K562 (cell line): Measurements from ENCODE around the gene LRRC74B. TPM values are rescaled to one million over a fixed set of nuclear protein-coding genes. Genes with fewer than 3 reads are reported as not detected.
A peak's percentile ranks its signal among the peaks of the same experiment; 100 is the strongest.

Experiments
- CHD1 ChIP-seq: fragments of 200-600 bp; sonication (generic); IDR thresholded peaks from one replicate; pipeline ENCODE4 v1.6.1; 2012; ENCODE audit warnings: mild to moderate bottlenecking, moderate library complexity, low read length, inconsistent platforms
- CHD2 ChIP-seq: IDR thresholded peaks from 2 replicates; pipeline ENCODE4 v1.6.1; 2011; ENCODE audit warnings: low read depth, low read length
- ETV6 ChIP-seq, 3 experiments: fragments of 150-350 bp in 1 of 3; sonication (generic) in 1 of 3; formaldehyde crosslinking in 1 of 3; IDR thresholded peaks; 2 replicates each; pipeline versions ENCODE4 v1.6.1 to v1.8.0; 2014 to 2022; ENCODE audit warnings: borderline replicate concordance in 2 of 3, low read depth in 2 of 3, antibody characterized with exemption in 1 of 3, low read length in 1 of 3, mild to moderate bottlenecking in 1 of 3, missing genetic modification reagents in 1 of 3
- HDAC6 ChIP-seq: IDR thresholded peaks from 2 replicates; pipeline ENCODE4 v1.6.1; 2012; ENCODE audit warnings: low read depth, mild to moderate bottlenecking, control low read depth, inconsistent platforms, low read length, moderate library complexity
- HIVEP1 ChIP-seq: fragments of 250-450 bp; sonication (Bioruptor Pico); IDR thresholded peaks from 2 replicates; pipeline ENCODE4 v1.4.0; 2020; ENCODE audit warnings: mild to moderate bottlenecking
- HOMEZ ChIP-seq: fragments of 250-450 bp; sonication (Bioruptor Pico); IDR thresholded peaks from 2 replicates; pipeline ENCODE4 v1.4.0; 2020; ENCODE audit warnings: mild to moderate bottlenecking, moderate library complexity
- IRF9 ChIP-seq: fragments of 450-650 bp; IDR thresholded peaks from 2 replicates; pipeline ENCODE4 v1.6.1; 2016; ENCODE audit warnings: missing biosample characterization, missing genetic modification characterization
- MXD1 ChIP-seq: fragments of 250-450 bp; sonication (Bioruptor Pico); IDR thresholded peaks from 2 replicates; pipeline ENCODE4 v1.8.0; 2021; ENCODE audit warnings: borderline replicate concordance, mild to moderate bottlenecking, moderate library complexity; ENCODE audit not compliant: poor library complexity, severe bottlenecking
- PML ChIP-seq: IDR thresholded peaks from 2 replicates; pipeline ENCODE4 v1.6.1; 2012; ENCODE audit warnings: low read length, inconsistent platforms
- SRF ChIP-seq, 2 experiments: fragments of 250-450, 450-650 bp in 1 of 2; sonication (Bioruptor Pico) in 1 of 2; sonication (generic) in 1 of 2; formaldehyde crosslinking; IDR thresholded peaks; 2 replicates each; pipeline versions ENCODE4 v1.5.0 to v1.5.1; 2020 to 2022; ENCODE audit warnings: mild to moderate bottlenecking in 1 of 2, missing genetic modification reagents in 1 of 2
- TCF15 ChIP-seq: fragments of 250-450 bp; sonication (Bioruptor Pico); IDR thresholded peaks from 2 replicates; pipeline ENCODE4 v1.8.0; 2022; ENCODE audit warnings: moderate library complexity, mild to moderate bottlenecking, inconsistent platforms
- THAP12 ChIP-seq: fragments of 250-450 bp; sonication (Bioruptor Pico); IDR thresholded peaks from 2 replicates; pipeline ENCODE4 v1.9.0; 2021; ENCODE audit warnings: mild to moderate bottlenecking, inconsistent platforms
- ZBTB26 ChIP-seq: fragments of 450-650 bp; formaldehyde crosslinking; IDR thresholded peaks from 2 replicates; pipeline ENCODE4 v1.4.0; 2022; ENCODE audit warnings: missing genetic modification characterization
- ZNF232 ChIP-seq: sonication (generic); formaldehyde crosslinking; IDR thresholded peaks from 2 replicates; pipeline ENCODE4 v1.8.0; 2022; ENCODE audit warnings: mild to moderate bottlenecking, missing genetic modification reagents
- ZNF41 ChIP-seq: fragments of 250-450 bp; sonication (Bioruptor Pico); conservative IDR thresholded peaks from 2 replicates; pipeline ENCODE4 v1.4.0; 2020; ENCODE audit warnings: mild to moderate bottlenecking
- ZNF583 ChIP-seq: fragments of 250-450 bp; sonication (Bioruptor Pico); IDR thresholded peaks from 2 replicates; pipeline ENCODE4 v1.4.0; 2020
- ZNF644 ChIP-seq: fragments of 200-800 bp; sonication (Bioruptor generic); IDR thresholded peaks from 2 replicates; pipeline ENCODE4 v1.6.1; 2016; ENCODE audit warnings: low read depth, missing genetic modification characterization, missing compliant biosample characterization
- ZNF699 ChIP-seq: fragments of 250-450 bp; sonication (Bioruptor Pico); IDR thresholded peaks from 2 replicates; pipeline ENCODE4 v1.8.0; 2021; ENCODE audit warnings: mild to moderate bottlenecking, moderate library complexity; ENCODE audit not compliant: insufficient replicate concordance
- ZNF75A ChIP-seq: fragments of 450-650 bp; formaldehyde crosslinking; IDR thresholded peaks from 2 replicates; pipeline ENCODE4 v1.4.0; 2020; ENCODE audit warnings: mild to moderate bottlenecking
- polyA plus RNA-seq, 8 experiments: library from polyadenylated mRNA; depleted of rRNA in 4 of 8; stranded (reverse) in 5 of 8; unstranded in 3 of 8; fragments of >200 nt; fragmentation: Nextera tagmentation in 2 of 8; fragmentation: Illumina TruSeq in 1 of 8; extraction: Ambion mirVana in 2 of 8; extraction: Trizol in 1 of 8; gene quantifications; 2 replicates each; pipeline versions ENCODE4 v1.2.1 to v1.2.3, GENCODE V29; 2011 to 2014; ENCODE audit warnings: inconsistent platforms in 1 of 8, missing spikeins in 1 of 8
- total RNA-seq, 7 experiments: library from RNA; depleted of rRNA in 6 of 7; stranded (reverse); fragments of >200 nt in 6 of 7; fragmentation: Illumina TruSeq in 2 of 7; extraction: Trizol in 2 of 7; gene quantifications; 2 replicates each; pipeline versions ENCODE4 v1.2.1 to v1.2.3, GENCODE V29; 2011 to 2021; ENCODE audit warnings: low replicate concordance in 1 of 7

LRRC74B gene
- total and polyA plus RNA-seq, 9 of the 15 experiments (the other 6 are each of a cell fraction or from before 2014, with no cell fraction given), result not detected

- TF ChIP-seq TCF15 (CRISPR knock-in tag) (0 out of 2 replicates have a peak, but pooled peaks have one; percentile 53), PML (peak; percentile 37), HIVEP1 (CRISPR knock-in tag) (peak; percentile 88), ZNF75A (CRISPR knock-in tag) (no peak), CHD2 (0 out of 2 replicates have a peak, but pooled peaks have one; percentile 29), ZNF699 (no peak), IRF9 (tag) (no peak), MXD1 (CRISPR knock-in tag) (no peak), THAP12 (peak; percentile 97), CHD1 (no peak), HOMEZ (CRISPR knock-in tag) (peak; percentile 83; the same call in 1 of the 2 replicates), HDAC6 (peak; percentile 90; the same call in 1 of the 2 replicates), ZNF232 (CRISPR knock-in tag) (no peak), ZBTB26 (CRISPR knock-in tag) (0 out of 2 replicates have a peak, but pooled peaks have one; percentile 52), ZNF41 (CRISPR knock-in tag) (peak; percentile 29; the same call in 1 of the 2 replicates), ZNF644 (no peak), ZNF583 (CRISPR knock-in tag) (peak; percentile 91), SRF (CRISPR knock-in tag; IDR thresholded peaks at IDR 0.05) (0 out of 4 replicates have a peak, but pooled peaks of 1 of the 2 experiments have one; percentile 76), ETV6 (IDR thresholded peaks at IDR 0.05; ENCODE audit: borderline replicate concordance in 1 of 2, low read depth in 2 of 2, low read length in 1 of 2) (no peak; a peak in 1 of 4 replicates), ETV6 (CRISPR knock-in tag; IDR thresholded peaks at IDR 0.05; ENCODE audit: borderline replicate concordance) (no peak)
Measured at GRCh38 chr22:21013657-21014201, 32.0 kb upstream of the LRRC74B start (continued).
